Right atrium auricular region (tissue), 2 donors: ENCODE results near the gene TULP1. TPM values are rescaled to one million over a fixed set of nuclear protein-coding genes. Genes with fewer than 3 reads are reported as not detected.

Experiments
- DNase-seq: peaks from one replicate; pipeline ENCODE4 v3.0.0-alpha.2; 2019; ENCODE audit warnings: low spot score
- H3K27ac ChIP-seq, 2 donors: fragments of 200-600 bp; sonication (generic); 1 replicate in 1 of 2; 2 replicates in 1 of 2; pipeline ENCODE4 v1.5.1; 2016 to 2019
- H3K27me3 ChIP-seq, 2 donors: fragments of 200-600 bp; sonication (generic); one replicate each; pipeline versions ENCODE4 v1.5.1 to v1.6.0; 2017 to 2019
- H3K36me3 ChIP-seq: fragments of 200-600 bp; sonication (generic); one replicate; pipeline ENCODE4 v1.5.1; 2016
- H3K4me1 ChIP-seq, 2 donors: fragments of 200-600 bp; sonication (generic); one replicate each; pipeline versions ENCODE4 v1.5.1 to v1.6.0; 2017 to 2019
- H3K4me3 ChIP-seq, 2 donors: fragments of 200-600 bp; sonication (generic); 1 replicate in 1 of 2; 2 replicates in 1 of 2; pipeline ENCODE4 v1.5.1; 2017 to 2019; ENCODE audit warnings: mild to moderate bottlenecking in 1 of 2, moderate library complexity in 1 of 2
- H3K9me3 ChIP-seq, 2 donors: fragments of 200-600 bp; sonication (generic); one replicate each; pipeline ENCODE4 v1.5.1; 2019
- total RNA-seq, 2 donors: library from RNA; depleted of rRNA; stranded (reverse); fragments of >200 nt; gene quantifications; one replicate each; pipeline ENCODE4 v1.1.0, GENCODE V29; 2016
- TF ChIP-seq, protein P1 (sequence below), 2 donors: fragments of 200-600 bp; sonication (generic); IDR thresholded peaks; one replicate each; pipeline ENCODE4 v1.5.1; 2019; ENCODE audit warnings: antibody characterized with exemption in 2 of 2

The TULP1 gene
- total RNA-seq, 2 donors from 2014 or later: not detected

DNA sequence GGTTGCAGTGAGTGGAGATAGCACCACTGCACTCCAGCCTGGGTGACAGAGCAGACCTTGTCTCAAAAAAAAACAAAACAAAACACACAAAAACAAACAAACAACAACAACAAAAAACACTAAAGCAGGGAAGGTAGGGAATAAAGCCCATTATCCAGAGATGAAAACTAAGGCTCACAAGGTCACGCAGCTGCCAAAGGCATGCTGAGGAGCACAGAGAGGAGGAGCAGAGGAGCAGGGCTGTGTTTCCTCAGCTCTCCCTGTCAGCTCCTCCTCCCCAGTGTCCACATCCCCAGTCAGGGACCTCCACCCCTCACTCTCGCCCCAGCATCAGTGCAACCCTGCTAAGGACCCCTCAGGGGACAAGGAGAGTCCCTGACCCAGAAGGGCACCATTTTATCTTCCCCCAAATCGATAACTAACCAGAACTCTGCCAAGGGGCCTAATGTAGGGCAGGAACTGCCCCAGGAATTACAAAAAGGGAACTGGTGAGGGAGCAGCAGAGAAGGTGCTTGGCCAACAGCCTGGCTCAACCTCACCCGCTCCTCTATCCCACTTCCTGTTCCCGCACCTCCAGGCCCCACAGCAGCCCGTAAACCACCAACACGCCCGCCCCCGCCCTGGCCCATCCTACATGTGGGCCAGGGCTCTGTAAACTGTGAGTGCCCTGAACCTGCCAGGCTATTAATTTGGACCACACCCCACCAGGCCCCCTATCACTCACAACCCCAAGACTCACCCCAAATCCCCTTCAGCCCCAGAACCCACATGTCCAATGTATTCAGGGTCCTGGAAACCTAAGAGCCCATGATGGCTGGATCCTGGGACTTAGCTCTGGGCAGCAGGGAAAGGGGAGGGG is 24.8 kb downstream of the TULP1 start:
- no peak for DNase-seq
- Histone ChIP-seq H3K9me3 (no peaks in the 10 kb centered on the region), H3K36me3 (peaks cover 10% of the 10 kb centered on the region), H3K4me3 (no peak overlapping the region), H3K27ac (peak overlapping the region; percentile 83 to 89), H3K27me3 (no peaks in the 10 kb centered on the region), H3K4me1 (peaks cover 0 to 77% of the 10 kb centered on the region in 2 donors)
- TF ChIP-seq, protein P1, sequence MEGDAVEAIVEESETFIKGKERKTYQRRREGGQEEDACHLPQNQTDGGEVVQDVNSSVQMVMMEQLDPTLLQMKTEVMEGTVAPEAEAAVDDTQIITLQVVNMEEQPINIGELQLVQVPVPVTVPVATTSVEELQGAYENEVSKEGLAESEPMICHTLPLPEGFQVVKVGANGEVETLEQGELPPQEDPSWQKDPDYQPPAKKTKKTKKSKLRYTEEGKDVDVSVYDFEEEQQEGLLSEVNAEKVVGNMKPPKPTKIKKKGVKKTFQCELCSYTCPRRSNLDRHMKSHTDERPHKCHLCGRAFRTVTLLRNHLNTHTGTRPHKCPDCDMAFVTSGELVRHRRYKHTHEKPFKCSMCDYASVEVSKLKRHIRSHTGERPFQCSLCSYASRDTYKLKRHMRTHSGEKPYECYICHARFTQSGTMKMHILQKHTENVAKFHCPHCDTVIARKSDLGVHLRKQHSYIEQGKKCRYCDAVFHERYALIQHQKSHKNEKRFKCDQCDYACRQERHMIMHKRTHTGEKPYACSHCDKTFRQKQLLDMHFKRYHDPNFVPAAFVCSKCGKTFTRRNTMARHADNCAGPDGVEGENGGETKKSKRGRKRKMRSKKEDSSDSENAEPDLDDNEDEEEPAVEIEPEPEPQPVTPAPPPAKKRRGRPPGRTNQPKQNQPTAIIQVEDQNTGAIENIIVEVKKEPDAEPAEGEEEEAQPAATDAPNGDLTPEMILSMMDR (IDR thresholded peaks at IDR 0.05): no peak

DNA sequence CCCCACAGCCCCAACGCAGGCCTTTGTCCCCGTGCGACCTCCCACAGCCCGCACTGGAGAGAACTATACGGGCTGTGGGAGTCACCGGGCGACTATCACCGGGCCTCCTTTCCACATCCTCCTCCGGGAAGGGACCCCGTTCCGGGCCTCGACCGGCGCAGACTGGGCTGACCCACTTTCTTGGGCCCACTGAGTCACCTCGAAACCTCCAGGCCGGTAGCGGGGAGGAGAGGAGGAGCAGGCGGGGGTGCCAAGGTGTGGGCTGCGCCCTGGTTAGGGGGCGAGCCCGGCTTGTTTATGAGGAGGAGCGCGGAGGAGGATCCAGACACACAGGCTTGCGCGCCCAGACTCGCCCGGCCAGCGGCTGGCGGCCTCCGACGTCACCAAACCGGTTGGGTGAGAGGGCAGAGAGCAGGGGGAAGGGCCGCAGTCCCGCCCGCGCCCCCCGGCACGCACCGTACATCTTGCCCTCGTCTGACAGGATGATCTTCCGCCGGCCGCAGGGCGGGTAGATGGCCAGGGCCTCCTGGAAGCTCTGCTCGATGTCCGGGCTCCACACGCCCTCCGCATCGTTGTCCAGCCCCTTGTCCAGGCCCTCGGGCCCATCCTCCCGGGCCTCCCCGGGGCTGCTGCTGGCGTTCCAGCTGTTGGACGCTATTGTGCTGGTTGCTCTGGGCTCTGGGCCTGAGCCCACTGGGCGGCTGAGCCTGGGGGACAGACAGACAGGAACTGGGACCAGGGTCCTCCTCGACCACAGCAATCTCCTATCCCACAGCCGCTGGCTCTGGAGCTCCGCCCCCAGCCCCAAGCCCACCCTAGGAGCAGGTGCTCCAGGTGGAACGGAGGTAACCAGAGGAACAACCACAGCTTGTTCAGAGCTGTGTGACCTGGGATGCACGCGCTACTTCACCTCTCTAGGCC is 26.4 kb downstream of the TULP1 start:
- Histone ChIP-seq H3K4me3 (peak overlapping the region; percentile 12 to 18), H3K27me3 (no peaks in the 10 kb centered on the region), H3K4me1 (peaks cover 0 to 67% of the 10 kb centered on the region in 2 donors), H3K9me3 (no peaks in the 10 kb centered on the region), H3K36me3 (peaks cover 10% of the 10 kb centered on the region), H3K27ac (peak overlapping the region; percentile 74 to 75)
- DNase-seq: no peak
- TF ChIP-seq, protein P1 (IDR thresholded peaks at IDR 0.05): no peak

DNA sequence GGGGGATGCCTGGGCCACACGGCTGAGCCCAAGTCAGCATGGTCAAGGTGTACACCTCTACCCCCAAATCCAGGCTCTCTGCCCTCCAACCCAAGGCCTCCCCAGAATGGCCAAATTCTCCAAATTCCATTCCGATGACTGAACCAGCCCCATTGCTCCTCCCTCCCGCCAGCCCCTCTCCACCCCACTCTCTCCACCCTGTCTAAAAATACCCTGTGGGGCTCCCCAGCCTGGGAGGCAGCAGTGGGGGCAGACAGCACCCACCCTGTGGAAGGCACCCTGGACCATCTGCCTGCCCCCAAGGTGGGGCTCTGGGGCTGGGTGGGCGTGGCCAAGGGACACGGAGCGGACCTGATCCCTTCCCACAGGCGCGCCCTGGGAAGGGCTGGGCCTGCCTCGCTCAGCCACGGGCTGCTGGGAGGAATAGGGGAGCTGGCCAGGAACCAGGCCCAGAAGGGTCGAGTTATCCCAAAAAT is 27.3 kb downstream of the TULP1 start:
- Histone ChIP-seq H3K36me3 (peaks cover 10% of the 10 kb centered on the region), H3K4me3 (peak overlapping the region in 1 of 2 donors; percentile 18), H3K4me1 (peaks cover 0 to 66% of the 10 kb centered on the region in 2 donors)

DNA sequence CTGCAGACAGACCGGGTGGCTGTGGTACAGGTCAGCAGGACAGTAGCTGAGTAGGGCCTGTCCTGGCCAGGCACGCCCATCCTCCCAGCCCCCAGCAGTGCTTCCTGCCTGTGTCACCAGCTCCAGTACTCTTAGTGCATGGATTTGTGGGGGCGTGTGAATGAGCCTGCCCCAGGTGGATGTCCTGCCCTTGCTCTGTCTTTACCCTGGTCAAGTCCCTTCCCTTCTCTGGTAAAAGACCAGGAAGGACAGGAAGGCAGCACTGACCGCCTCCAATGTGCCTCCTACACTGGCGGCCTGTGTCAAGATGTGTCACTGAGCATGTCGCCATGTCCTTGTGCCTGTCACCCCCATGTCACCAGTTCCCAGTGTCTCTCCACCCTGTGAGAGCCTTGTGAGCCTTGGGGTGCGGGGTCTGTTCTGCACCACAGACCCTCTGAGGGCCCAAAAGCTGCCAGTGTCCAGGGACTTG is 27.7 kb downstream of the TULP1 start:
- no peaks in the 10 kb centered on the region for H3K9me3 ChIP-seq
- peaks cover 0 to 61% of the 10 kb centered on the region in 2 donors for H3K4me1 ChIP-seq
- TF ChIP-seq, protein P1 (IDR thresholded peaks at IDR 0.05): no peak
- H3K4me3 ChIP-seq: peak overlapping the region in 1 of 2 donors; percentile 18
- H3K36me3 ChIP-seq: peaks cover 14% of the 10 kb centered on the region
- no peak for DNase-seq
- no peaks in the 10 kb centered on the region for H3K27me3 ChIP-seq
- H3K27ac ChIP-seq: peak overlapping the region; percentile 74 to 75

More for the DNA sequence above, 27.3 kb downstream of the TULP1 start:
- Histone ChIP-seq H3K27ac (peak overlapping the region; percentile 74 to 75), H3K9me3 (no peaks in the 10 kb centered on the region), H3K27me3 (no peaks in the 10 kb centered on the region)
- DNase-seq: no peak
- TF ChIP-seq, protein P1 (IDR thresholded peaks at IDR 0.05): no peak

DNA sequence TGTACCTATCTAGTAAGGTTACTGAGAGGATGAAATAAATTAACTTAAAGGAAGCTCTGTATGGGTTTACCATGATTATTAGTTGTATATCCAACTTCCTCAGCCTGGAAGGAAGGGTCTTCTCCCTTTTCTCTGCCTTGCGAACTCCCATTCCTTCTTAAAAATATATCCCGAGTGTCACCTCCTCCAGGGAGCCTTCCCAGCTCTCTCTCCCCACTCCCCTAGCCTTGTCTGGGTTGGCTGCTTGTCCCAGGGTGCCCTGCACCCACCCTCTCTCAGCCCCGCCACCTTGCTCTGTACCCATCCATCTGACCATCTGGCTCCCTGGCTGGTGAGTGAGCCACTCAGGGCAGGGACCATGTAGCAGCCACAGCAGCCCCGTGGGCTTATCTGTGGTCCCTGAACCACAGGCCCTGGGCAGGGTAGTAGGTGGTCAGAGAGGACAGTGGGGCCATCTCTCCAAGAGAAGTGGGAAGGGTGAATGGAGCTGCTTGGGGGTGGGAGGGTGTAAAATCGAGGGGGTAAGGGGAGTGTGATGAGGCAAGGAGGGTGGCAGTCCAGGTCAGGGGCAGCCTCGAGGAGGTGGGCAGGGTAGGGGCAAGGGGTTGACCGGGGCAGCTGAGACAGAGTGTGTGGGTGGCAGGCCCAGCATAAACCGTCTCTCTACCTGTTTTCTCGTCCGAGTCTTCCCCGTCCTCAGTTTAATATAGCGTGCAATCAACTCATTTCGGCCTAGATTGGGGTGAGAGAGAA is 28.6 kb downstream of the TULP1 start:
- TF ChIP-seq, protein P1 (IDR thresholded peaks at IDR 0.05): no peak
- DNase-seq: no peak
- Histone ChIP-seq H3K27ac (peak overlapping the region in 1 of 2 donors; percentile 75), H3K36me3 (peaks cover 23% of the 10 kb centered on the region), H3K9me3 (no peaks in the 10 kb centered on the region), H3K4me1 (peaks cover 0 to 54% of the 10 kb centered on the region in 2 donors), H3K27me3 (no peaks in the 10 kb centered on the region), H3K4me3 (no peak overlapping the region)
